ENCODE measurements around the gene COLEC11. TPM values are rescaled to one million over a fixed set of nuclear protein-coding genes. Genes with fewer than 3 reads are reported as not detected.

COLEC11 gene
- total RNA-seq, 4 donors from 2014 or later: 0.66 to 6.7 (median 1.6) TPM; not detected in 1

- Histone ChIP-seq H3K9me3 (no peaks in the 10 kb centered on the region), H3K36me3 (no peaks in the 10 kb centered on the region), H3K4me3 (no peak overlapping the region), H3K27me3 (no peaks in the 10 kb centered on the region), H3K4me1 (peaks cover 0 to 19% (median 8%) of the 10 kb centered on the region in 4 donors), H3K27ac (no peak overlapping the region)
- DNase-seq (ENCODE audit: low spot score in 2 of 2): no peak
- WGBS, 2 donors: 71 to 83% methylated on average over 16 of the region's 16 CpGs
- TF ChIP-seq CTCF (IDR thresholded peaks at IDR 0.05): no peak
- TF ChIP-seq EP300 (IDR thresholded peaks at IDR 0.05): no peak
- TF ChIP-seq POLR2A (IDR thresholded peaks at IDR 0.05): no peak
Measured at GRCh38 chr2:3649581-3649980, 54.7 kb downstream of the COLEC11 start.

DNA sequence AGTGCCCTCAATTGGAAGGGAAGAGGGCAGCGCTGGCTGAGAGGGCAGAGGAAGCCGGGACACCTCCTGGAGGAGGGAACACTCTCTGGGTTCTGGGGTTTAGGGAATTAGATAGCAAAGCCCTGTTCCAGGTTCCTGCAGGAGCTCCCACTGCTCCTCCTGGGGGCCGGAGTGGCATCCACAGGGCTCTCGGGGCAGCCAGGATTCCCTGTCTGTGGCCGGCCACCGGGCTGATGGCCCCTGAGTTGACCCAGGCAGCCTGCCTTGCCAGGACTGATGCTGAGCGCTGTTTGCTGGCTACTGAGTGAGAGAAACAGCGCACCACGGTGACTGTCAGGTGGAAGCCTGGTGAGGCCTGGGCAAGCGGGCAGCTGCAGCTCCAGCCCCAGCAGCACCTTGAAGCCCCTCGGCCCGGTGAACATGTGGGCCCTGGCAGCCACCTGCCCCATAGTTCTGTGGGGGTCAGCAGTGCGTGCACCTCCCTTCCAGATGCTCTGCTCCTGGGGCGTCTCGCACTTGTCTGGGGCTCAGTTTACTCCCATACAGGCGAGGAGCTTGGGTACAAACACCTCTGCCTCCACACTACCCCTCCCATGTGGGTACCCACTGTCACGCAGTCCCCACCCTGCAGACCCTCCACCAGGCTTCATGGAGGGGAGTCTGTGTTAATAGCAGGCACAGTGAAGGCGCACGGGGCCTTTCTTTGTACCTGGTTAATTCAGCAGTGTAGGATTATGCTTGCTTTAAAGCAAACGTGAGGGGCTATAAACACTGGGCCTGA lies 55.4 kb downstream of the COLEC11 start:
- H3K27me3 ChIP-seq: no peaks in the 10 kb centered on the region
- no peaks in the 10 kb centered on the region for H3K36me3 ChIP-seq
- H3K4me1 ChIP-seq: peaks cover 0 to 19% (median 8%) of the 10 kb centered on the region in 4 donors
- DNase-seq (ENCODE audit: low spot score in 2 of 2): no peak
- H3K4me3 ChIP-seq: no peak overlapping the region
- TF ChIP-seq EP300 (IDR thresholded peaks at IDR 0.05) (no peak), POLR2A (IDR thresholded peaks at IDR 0.05) (no peak), CTCF (IDR thresholded peaks at IDR 0.05) (no peak)
- peak overlapping the region in 3 of 4 donors; percentile 14 to 46 (median 30) for H3K27ac ChIP-seq
- no peaks in the 10 kb centered on the region for H3K9me3 ChIP-seq
- WGBS, 2 donors: 68 to 70% methylated on average over 17 to 20 of the region's 20 CpGs

GRCh38 chr2:3651691-3652648 lies 57.1 kb downstream of the COLEC11 start:
- DNase-seq (ENCODE audit: low spot score in 2 of 2): peak in 1 of 2 donors; percentile 28

GRCh38 chr2:3652896-3653625 lies 58.1 kb downstream of the COLEC11 start:
- Histone ChIP-seq H3K27me3 (no peaks in the 10 kb centered on the region), H3K4me1 (peaks cover 0 to 31% (median 8%) of the 10 kb centered on the region in 4 donors), H3K9me3 (no peaks in the 10 kb centered on the region), H3K36me3 (no peaks in the 10 kb centered on the region), H3K4me3 (no peak overlapping the region), H3K27ac (peak overlapping the region in 1 of 4 donors; percentile 90)
- DNase-seq (ENCODE audit: low spot score in 2 of 2): no peak
- 88 to 95% methylated on average over 7 to 9 of the region's 9 CpGs for WGBS, 2 donors
- no peak for TF ChIP-seq POLR2A (IDR thresholded peaks at IDR 0.05)
- no peak for TF ChIP-seq CTCF (IDR thresholded peaks at IDR 0.05)
- TF ChIP-seq EP300 (IDR thresholded peaks at IDR 0.05): no peak

More at GRCh38 chr2:3651691-3652648, 57.1 kb downstream of the COLEC11 start:
- no peak for TF ChIP-seq POLR2A (IDR thresholded peaks at IDR 0.05)
- TF ChIP-seq CTCF (IDR thresholded peaks at IDR 0.05): no peak
- no peak for TF ChIP-seq EP300 (IDR thresholded peaks at IDR 0.05)
- Histone ChIP-seq H3K4me1 (peaks cover 0 to 26% (median 8%) of the 10 kb centered on the region in 4 donors), H3K9me3 (no peaks in the 10 kb centered on the region), H3K4me3 (peak overlapping the region; percentile 16 to 46 (median 31)), H3K27ac (peak overlapping the region; percentile 71 to 90 (median 78)), H3K27me3 (no peaks in the 10 kb centered on the region), H3K36me3 (no peaks in the 10 kb centered on the region)
- WGBS, 2 donors: 24 to 42% methylated on average over 15 to 45 of the region's 45 CpGs
